Nephron progenitor cell (in vitro differentiated cells): ENCODE measurements around the gene PCDH9.

Source experiments
- DNase-seq: peaks from one replicate; pipeline ENCODE4 v3.0.0; 2021
- H3K27ac Mint-ChIP-seq: 2 replicates; pipeline ENCODE4 v1.8.0; 2021; ENCODE audit warnings: mild to moderate bottlenecking, moderate library complexity, mixed read lengths
- H3K27me3 Mint-ChIP-seq: 2 replicates; pipeline ENCODE4 v1.8.0; 2021; ENCODE audit warnings: mild to moderate bottlenecking, low read depth, mixed read lengths; ENCODE audit not compliant: poor library complexity
- H3K36me3 Mint-ChIP-seq: 2 replicates; pipeline ENCODE4 v1.8.0; 2021; ENCODE audit warnings: low read depth, mixed read lengths
- H3K4me1 Mint-ChIP-seq: 2 replicates; pipeline ENCODE4 v1.8.0; 2021; ENCODE audit warnings: mixed read lengths
- H3K4me3 Mint-ChIP-seq: 2 replicates; pipeline ENCODE4 v1.8.0; 2021; ENCODE audit warnings: mild to moderate bottlenecking, moderate library complexity, mixed read lengths
- H3K9me3 Mint-ChIP-seq: 2 replicates; pipeline ENCODE4 v1.8.0; 2021; ENCODE audit warnings: mild to moderate bottlenecking, moderate library complexity, mixed read lengths
- TF ChIP-seq, protein P1 (sequence below): fragments of 200-600 bp; sonication (generic); IDR thresholded peaks from 2 replicates; pipeline ENCODE4 v1.5.0; 2021; ENCODE audit warnings: antibody characterized with exemption

The PCDH9 gene

DNA sequence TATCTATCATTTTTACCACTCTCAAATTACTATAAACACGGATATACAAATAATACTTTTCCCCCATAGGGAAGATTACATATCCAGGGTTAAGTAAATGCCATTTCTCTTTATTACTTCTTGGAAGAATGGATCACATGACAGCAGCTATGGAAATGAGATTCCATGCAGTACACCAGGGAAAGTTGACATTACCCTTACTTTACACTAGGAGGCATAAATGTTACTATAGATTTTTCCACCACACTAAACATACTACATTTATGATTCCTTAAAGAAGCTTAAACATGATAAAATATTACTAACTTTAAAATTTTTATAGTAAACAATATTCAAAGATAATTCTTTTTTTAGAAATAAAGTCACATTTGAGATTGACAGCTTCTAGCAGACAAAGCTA lies 611.4 kb downstream of the PCDH9 start:
- Mint-ChIP-seq H3K9me3 (peaks cover 28% of the 10 kb centered on the region), H3K4me3 (no peak overlapping the region), H3K36me3 (peaks cover 4% of the 10 kb centered on the region), H3K27me3 (peaks cover 7% of the 10 kb centered on the region), H3K4me1 (no peaks in the 10 kb centered on the region), H3K27ac (no peak overlapping the region)
- DNase-seq: no peak
- TF ChIP-seq, protein P1, sequence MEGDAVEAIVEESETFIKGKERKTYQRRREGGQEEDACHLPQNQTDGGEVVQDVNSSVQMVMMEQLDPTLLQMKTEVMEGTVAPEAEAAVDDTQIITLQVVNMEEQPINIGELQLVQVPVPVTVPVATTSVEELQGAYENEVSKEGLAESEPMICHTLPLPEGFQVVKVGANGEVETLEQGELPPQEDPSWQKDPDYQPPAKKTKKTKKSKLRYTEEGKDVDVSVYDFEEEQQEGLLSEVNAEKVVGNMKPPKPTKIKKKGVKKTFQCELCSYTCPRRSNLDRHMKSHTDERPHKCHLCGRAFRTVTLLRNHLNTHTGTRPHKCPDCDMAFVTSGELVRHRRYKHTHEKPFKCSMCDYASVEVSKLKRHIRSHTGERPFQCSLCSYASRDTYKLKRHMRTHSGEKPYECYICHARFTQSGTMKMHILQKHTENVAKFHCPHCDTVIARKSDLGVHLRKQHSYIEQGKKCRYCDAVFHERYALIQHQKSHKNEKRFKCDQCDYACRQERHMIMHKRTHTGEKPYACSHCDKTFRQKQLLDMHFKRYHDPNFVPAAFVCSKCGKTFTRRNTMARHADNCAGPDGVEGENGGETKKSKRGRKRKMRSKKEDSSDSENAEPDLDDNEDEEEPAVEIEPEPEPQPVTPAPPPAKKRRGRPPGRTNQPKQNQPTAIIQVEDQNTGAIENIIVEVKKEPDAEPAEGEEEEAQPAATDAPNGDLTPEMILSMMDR: peak; percentile 39

DNA sequence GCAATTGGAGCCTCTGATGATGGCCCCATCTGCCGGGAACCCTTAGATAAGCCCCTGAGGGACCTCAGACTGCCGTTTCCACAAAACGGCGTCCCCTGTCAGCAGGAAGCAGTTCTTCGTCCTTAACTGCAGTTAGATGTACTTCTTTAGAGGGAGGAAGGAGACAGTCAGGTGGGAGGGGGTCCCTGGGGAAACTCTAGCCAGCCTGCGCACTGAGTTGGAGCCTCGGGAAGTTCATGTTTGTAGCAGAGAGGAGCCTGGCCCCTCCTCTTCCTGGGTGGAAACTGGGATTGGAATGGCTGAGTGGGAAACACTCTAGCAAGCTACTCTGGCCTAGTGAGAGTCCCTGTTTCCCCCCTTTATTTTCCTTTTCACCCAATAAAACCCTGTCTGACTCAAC lies 612.4 kb downstream of the PCDH9 start:
- Mint-ChIP-seq H3K9me3 (peaks cover 25% of the 10 kb centered on the region), H3K4me1 (no peaks in the 10 kb centered on the region), H3K27ac (no peak overlapping the region), H3K36me3 (peaks cover 4% of the 10 kb centered on the region), H3K27me3 (peaks cover 7% of the 10 kb centered on the region), H3K4me3 (no peak overlapping the region)
- no peak for DNase-seq
- TF ChIP-seq, protein P1: no peak

GRCh38 chr13:66612983-66613382 lies 617.2 kb downstream of the PCDH9 start:
- H3K9me3 Mint-ChIP-seq: peaks cover 19% of the 10 kb centered on the region
- no peak overlapping the region for H3K27ac Mint-ChIP-seq
- H3K4me3 Mint-ChIP-seq: no peak overlapping the region
- peaks cover 7% of the 10 kb centered on the region for H3K27me3 Mint-ChIP-seq
- TF ChIP-seq, protein P1: no peak
- H3K36me3 Mint-ChIP-seq: peaks cover 4% of the 10 kb centered on the region
- no peaks in the 10 kb centered on the region for H3K4me1 Mint-ChIP-seq
- DNase-seq: no peak

- no peaks in the 10 kb centered on the region for H3K36me3 Mint-ChIP-seq
- TF ChIP-seq, protein P1: no peak
- H3K4me3 Mint-ChIP-seq: no peak overlapping the region
- no peaks in the 10 kb centered on the region for H3K9me3 Mint-ChIP-seq
- H3K27ac Mint-ChIP-seq: peak overlapping the region; percentile 31
- no peaks in the 10 kb centered on the region for H3K27me3 Mint-ChIP-seq
- no peak for DNase-seq
- H3K4me1 Mint-ChIP-seq: peaks cover 26% of the 10 kb centered on the region
Observed at GRCh38 chr13:66586489-66586888, 643.6 kb downstream of the PCDH9 start.

- no peak for DNase-seq
- Mint-ChIP-seq H3K27me3 (no peaks in the 10 kb centered on the region), H3K4me1 (peaks cover 26% of the 10 kb centered on the region), H3K36me3 (no peaks in the 10 kb centered on the region), H3K9me3 (no peaks in the 10 kb centered on the region), H3K4me3 (no peak overlapping the region), H3K27ac (no peak overlapping the region)
- TF ChIP-seq, protein P1: no peak
Observed at GRCh38 chr13:66585669-66586203, 644.4 kb downstream of the PCDH9 start.

DNA sequence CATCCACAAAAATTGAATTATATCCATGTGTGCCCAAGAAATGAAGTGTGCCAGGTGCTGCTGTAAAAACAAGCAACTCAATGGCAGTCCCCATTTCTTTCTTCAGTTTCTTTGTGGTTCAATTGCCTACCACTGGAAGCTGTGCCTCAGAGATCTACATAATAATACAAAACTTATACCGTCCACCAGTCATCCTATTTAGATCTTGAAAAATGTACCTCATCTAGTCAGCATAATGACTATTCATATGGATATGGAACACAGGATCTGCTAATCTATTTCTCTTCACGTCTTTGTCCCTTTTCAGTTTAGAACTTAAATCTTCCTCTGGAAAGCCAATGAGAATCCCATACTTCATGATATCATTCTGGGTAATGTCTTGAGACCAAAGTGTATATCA lies 648.5 kb downstream of the PCDH9 start:
- peaks cover 13% of the 10 kb centered on the region for H3K4me1 Mint-ChIP-seq
- DNase-seq: no peak
- TF ChIP-seq, protein P1: no peak
- no peak overlapping the region for H3K27ac Mint-ChIP-seq
- no peaks in the 10 kb centered on the region for H3K9me3 Mint-ChIP-seq
- H3K4me3 Mint-ChIP-seq: no peak overlapping the region
- no peaks in the 10 kb centered on the region for H3K36me3 Mint-ChIP-seq
- no peaks in the 10 kb centered on the region for H3K27me3 Mint-ChIP-seq
